ENCODE data around the gene KRTAP2-4. TPM values are rescaled to one million over a fixed set of nuclear protein-coding genes. Genes with fewer than 3 reads are reported as not detected.

The KRTAP2-4 gene
- total RNA-seq (2022; extraction: Qiagen RNA extraction) = not detected in 5 replicates

GRCh38 chr17:41065829-41066624 is at the start of gene KRTAP2-4:
Gene KRTAP2-4, minus strand, starts transcription at chr17:41065879. Its CDS starts 34 bp downstream, at chr17:41065845.

GRCh38 chr17:41105347-41105746 is 39.7 kb upstream of the KRTAP2-4 start, which contains the start of gene KRTAP4-9:
Gene KRTAP4-9, plus strand, starts transcription at chr17:41105389. Its CDS starts 0 bp downstream, at chr17:41105389.

GRCh38 chr17:41101586-41102259 is 36.0 kb upstream of the KRTAP2-4 start, which contains the start of gene KRTAP4-16:
Gene KRTAP4-16, minus strand, starts transcription at chr17:41102209. Its CDS starts 0 bp downstream, at chr17:41102209.

GRCh38 chr17:41098042-41098441 is 32.4 kb upstream of the KRTAP2-4 start, which contains the start of gene KRTAP4-8:
Gene KRTAP4-8, minus strand, starts transcription at chr17:41098142. Its CDS starts 58 bp downstream, at chr17:41098084.

GRCh38 chr17:41084100-41084856 is 18.6 kb upstream of the KRTAP2-4 start, which contains the start of gene KRTAP4-7:
Gene KRTAP4-7, plus strand, starts transcription at chr17:41084150. Its CDS starts 57 bp downstream, at chr17:41084207.

GRCh38 chr17:41060052-41060604 is 5.6 kb downstream of the KRTAP2-4 start, which contains the start of gene KRTAP2-3:
Gene KRTAP2-3, minus strand, starts transcription at chr17:41060114. Its CDS starts 64 bp downstream, at chr17:41060050.

GRCh38 chr17:41055130-41055529 is 10.5 kb downstream of the KRTAP2-4 start, which contains the start of gene KRTAP2-2:
Gene KRTAP2-2, minus strand, starts transcription at chr17:41055230. Its CDS starts 19 bp downstream, at chr17:41055211.

GRCh38 chr17:41046735-41047465 is 18.8 kb downstream of the KRTAP2-4 start, which contains the start of gene KRTAP2-1:
Gene KRTAP2-1, minus strand, starts transcription at chr17:41047316. Its CDS starts 49 bp downstream, at chr17:41047267.

GRCh38 chr17:41040783-41041571 is 24.7 kb downstream of the KRTAP2-4 start, which contains the start of gene KRTAP1-1:
Gene KRTAP1-1, minus strand, starts transcription at chr17:41041450. Its CDS starts 53 bp downstream, at chr17:41041397.

GRCh38 chr17:41034346-41034935 is 31.2 kb downstream of the KRTAP2-4 start, which contains the start of gene KRTAP1-3:
Gene KRTAP1-3, minus strand, starts transcription at chr17:41034874. Its CDS starts 53 bp downstream, at chr17:41034821.

GRCh38 chr17:41029633-41030245 is 35.9 kb downstream of the KRTAP2-4 start, which contains the start of gene KRTAP1-4:
Gene KRTAP1-4, minus strand, starts transcription at chr17:41030195. Its CDS starts 117 bp downstream, at chr17:41030078.

GRCh38 chr17:41026715-41027471 is 38.8 kb downstream of the KRTAP2-4 start, which contains the start of gene KRTAP1-5:
Gene KRTAP1-5, minus strand, starts transcription at chr17:41027208. Its CDS starts 53 bp downstream, at chr17:41027155.

Other genes starting within 250 kb of the KRTAP2-4 start
- gene KRT10, start 243.3 kb downstream of the KRTAP2-4 start, total RNA-seq (2022; extraction: Qiagen RNA extraction) = 65.4 to 117 TPM (median 102 TPM) in 5 replicates
- not detected in 5 replicates for gene KRT12, start 198.7 kb downstream of the KRTAP2-4 start, total RNA-seq (2022; extraction: Qiagen RNA extraction)
- 0.11 to 0.30 TPM (median 0.23 TPM) in 5 replicates for gene KRT20, start 180.6 kb downstream of the KRTAP2-4 start, total RNA-seq (2022; extraction: Qiagen RNA extraction)
- 0.08 to 0.14 TPM (median 0.10 TPM) in 4 of 5 replicates, not detected in the other for gene KRT23, start 128.2 kb downstream of the KRTAP2-4 start, total RNA-seq (2022; extraction: Qiagen RNA extraction)
- not detected in 5 replicates for gene KRT39, start 98.9 kb downstream of the KRTAP2-4 start, total RNA-seq (2022; extraction: Qiagen RNA extraction)
- not detected in 5 replicates for gene KRT40, start 81.6 kb downstream of the KRTAP2-4 start, total RNA-seq (2022; extraction: Qiagen RNA extraction)
- not detected in 5 replicates for gene KRTAP3-3, start 71.7 kb downstream of the KRTAP2-4 start, total RNA-seq (2022; extraction: Qiagen RNA extraction)
- 0.20 to 0.57 TPM (median 0.29 TPM) in 5 replicates for gene KRTAP3-2, start 66.0 kb downstream of the KRTAP2-4 start, total RNA-seq (2022; extraction: Qiagen RNA extraction)
- gene KRTAP3-1, start 56.8 kb downstream of the KRTAP2-4 start, total RNA-seq (2022; extraction: Qiagen RNA extraction) = not detected in 5 replicates
- gene KRTAP1-5, start 38.7 kb downstream of the KRTAP2-4 start, total RNA-seq (2022; extraction: Qiagen RNA extraction) = not detected in 5 replicates
- not detected in 5 replicates for gene KRTAP1-4, start 35.7 kb downstream of the KRTAP2-4 start, total RNA-seq (2022; extraction: Qiagen RNA extraction)
- gene KRTAP1-3, start 31.0 kb downstream of the KRTAP2-4 start, total RNA-seq (2022; extraction: Qiagen RNA extraction) = not detected in 5 replicates
- not detected in 5 replicates for gene KRTAP1-1, start 24.4 kb downstream of the KRTAP2-4 start, total RNA-seq (2022; extraction: Qiagen RNA extraction)
- gene KRTAP2-1, start 18.6 kb downstream of the KRTAP2-4 start, total RNA-seq (2022; extraction: Qiagen RNA extraction) = not detected in 5 replicates
- gene KRTAP2-2, start 10.6 kb downstream of the KRTAP2-4 start, total RNA-seq (2022; extraction: Qiagen RNA extraction) = not detected in 5 replicates
- gene KRTAP2-3, start 5.8 kb downstream of the KRTAP2-4 start, total RNA-seq (2022; extraction: Qiagen RNA extraction) = 0.18 TPM in 1 of 5 replicates, not detected in the others
- not detected in 5 replicates for gene KRTAP4-7, start 18.3 kb upstream of the KRTAP2-4 start, total RNA-seq (2022; extraction: Qiagen RNA extraction)
- gene KRTAP4-8, start 32.3 kb upstream of the KRTAP2-4 start, total RNA-seq (2022; extraction: Qiagen RNA extraction) = not detected in 5 replicates
- not detected in 5 replicates for gene KRTAP4-16, start 36.3 kb upstream of the KRTAP2-4 start, total RNA-seq (2022; extraction: Qiagen RNA extraction)
- not detected in 5 replicates for gene KRTAP4-9, start 39.5 kb upstream of the KRTAP2-4 start, total RNA-seq (2022; extraction: Qiagen RNA extraction)
- not detected in 5 replicates for gene KRTAP4-11, start 52.5 kb upstream of the KRTAP2-4 start, total RNA-seq (2022; extraction: Qiagen RNA extraction)
- gene KRTAP4-12, start 58.3 kb upstream of the KRTAP2-4 start, total RNA-seq (2022; extraction: Qiagen RNA extraction) = not detected in 5 replicates
- not detected in 5 replicates for gene KRTAP4-6, start 74.7 kb upstream of the KRTAP2-4 start, total RNA-seq (2022; extraction: Qiagen RNA extraction)
- gene KRTAP4-5, start 83.9 kb upstream of the KRTAP2-4 start, total RNA-seq (2022; extraction: Qiagen RNA extraction) = not detected in 5 replicates
- not detected in 5 replicates for gene KRTAP4-4, start 94.9 kb upstream of the KRTAP2-4 start, total RNA-seq (2022; extraction: Qiagen RNA extraction)
- gene KRTAP4-3, start 102.3 kb upstream of the KRTAP2-4 start, total RNA-seq (2022; extraction: Qiagen RNA extraction) = not detected in 5 replicates
- not detected in 5 replicates for gene KRTAP4-2, start 112.3 kb upstream of the KRTAP2-4 start, total RNA-seq (2022; extraction: Qiagen RNA extraction)
- 0.08 to 0.13 TPM in 2 of 5 replicates, not detected in the others for gene KRTAP4-1, start 119.0 kb upstream of the KRTAP2-4 start, total RNA-seq (2022; extraction: Qiagen RNA extraction)
- not detected in 5 replicates for gene KRTAP9-1, start 124.0 kb upstream of the KRTAP2-4 start, total RNA-seq (2022; extraction: Qiagen RNA extraction)
- gene KRTAP9-2, start 160.8 kb upstream of the KRTAP2-4 start, total RNA-seq (2022; extraction: Qiagen RNA extraction) = not detected in 5 replicates
- gene KRTAP9-3, start 166.6 kb upstream of the KRTAP2-4 start, total RNA-seq (2022; extraction: Qiagen RNA extraction) = not detected in 5 replicates
- not detected in 5 replicates for gene KRTAP9-8, start 172.1 kb upstream of the KRTAP2-4 start, total RNA-seq (2022; extraction: Qiagen RNA extraction)
- not detected in 5 replicates for gene KRTAP9-4, start 183.8 kb upstream of the KRTAP2-4 start, total RNA-seq (2022; extraction: Qiagen RNA extraction)
- gene KRTAP9-9, start 189.5 kb upstream of the KRTAP2-4 start, total RNA-seq (2022; extraction: Qiagen RNA extraction) = not detected in 5 replicates
- not detected in 5 replicates for gene KRTAP9-6, start 199.5 kb upstream of the KRTAP2-4 start, total RNA-seq (2022; extraction: Qiagen RNA extraction)
- gene KRTAP9-7, start 209.8 kb upstream of the KRTAP2-4 start, total RNA-seq (2022; extraction: Qiagen RNA extraction) = not detected in 5 replicates
- not detected in 5 replicates for gene KRTAP29-1, start 237.0 kb upstream of the KRTAP2-4 start, total RNA-seq (2022; extraction: Qiagen RNA extraction)
- gene KRTAP16-1, start 243.4 kb upstream of the KRTAP2-4 start, total RNA-seq (2022; extraction: Qiagen RNA extraction) = not detected in 5 replicates
- not detected in 5 replicates for gene KRTAP17-1, start 249.8 kb upstream of the KRTAP2-4 start, total RNA-seq (2022; extraction: Qiagen RNA extraction)